MCF 10A (cell line): ENCODE results near the gene SBF2. TPM values are rescaled to one million over a fixed set of nuclear protein-coding genes. Genes with fewer than 3 reads are reported as not detected.
"Not testable (repeated sequence)": the region's sequence is repeated elsewhere in the genome, so short reads cannot be mapped to it uniquely, and the experiment has no call there.

ENCODE experiments used
- BruUV-seq: library from RNA; stranded (reverse); fragments of 400-500 nt; replicated peaks from 2 replicates; lab custom pipeline; 2021; lab: Mats Ljungman, UMichigan
- CTCF ChIA-PET: fragments of 300-600 bp; sonication (Branson Sonifier 250); formaldehyde crosslinking; extraction: SDS; loops from one replicate; lab custom pipeline; 2021; ENCODE audit warnings: antibody characterized with exemption, inconsistent platforms; lab: Yijun Ruan, JAX
- POLR2A ChIA-PET: fragments of 300-600, 350-650 bp; sonication (Branson Sonifier 250); formaldehyde crosslinking; extraction: SDS; loops from one replicate; lab custom pipeline; 2020; ENCODE audit warnings: antibody characterized with exemption, inconsistent platforms; lab: Yijun Ruan, JAX
- DNase-seq: peaks from one replicate; pipeline ENCODE4 v3.0.0-alpha.2; 2018; ENCODE audit not compliant: unreplicated experiment
- H3K27ac Mint-ChIP-seq: one replicate; pipeline ENCODE4 v1.8.0; 2022; ENCODE audit warnings: mild to moderate bottlenecking, low read depth, mixed read lengths; ENCODE audit not compliant: unreplicated experiment
- H3K27me3 Mint-ChIP-seq: one replicate; pipeline ENCODE4 v1.8.0; 2022; ENCODE audit warnings: mixed read lengths; ENCODE audit not compliant: insufficient read depth, unreplicated experiment
- H3K36me3 Mint-ChIP-seq: one replicate; pipeline ENCODE4 v1.8.0; 2022; ENCODE audit warnings: mild to moderate bottlenecking, moderate library complexity, mixed read lengths; ENCODE audit not compliant: insufficient read depth, unreplicated experiment
- H3K4me1 Mint-ChIP-seq: one replicate; pipeline ENCODE4 v1.8.0; 2022; ENCODE audit warnings: mixed read lengths; ENCODE audit not compliant: insufficient read depth, unreplicated experiment
- H3K4me3 Mint-ChIP-seq: one replicate; pipeline ENCODE4 v1.8.0; 2022; ENCODE audit warnings: mild to moderate bottlenecking, moderate library complexity, mixed read lengths; ENCODE audit not compliant: unreplicated experiment
- H3K9me3 Mint-ChIP-seq: one replicate; pipeline ENCODE4 v1.8.0; 2022; ENCODE audit warnings: mixed read lengths; ENCODE audit not compliant: unreplicated experiment
- CTCF ChIP-seq: fragments of 200-600 bp; IDR thresholded peaks from one replicate; pipeline ENCODE4 v1.8.0; 2022; ENCODE audit warnings: antibody characterized with exemption, mild to moderate bottlenecking; ENCODE audit not compliant: unreplicated experiment
- intact Hi-C: fragments of 100-400 bp; cut with micrococcal nuclease; formaldehyde crosslinking; loops from 2 replicates; pipeline ENCODE4 v1.14.1; 2022
- total RNA-seq: library from RNA; stranded (reverse); gene quantifications from 2 replicates; pipeline ENCODE4 v1.2.3, GENCODE V29; 2022

The SBF2 gene
- total RNA-seq, 1 experiment from 2014 or later: 28.3 TPM

GRCh38 chr11:10130875-10131274 is 163.1 kb downstream of the SBF2 start:
- ChIA-PET POLR2A (interaction anchor here (0.6 kb wide), 1 partner anchor 186 kb away, joined by 3 read pairs; no protein-coding TSS in a partner anchor), CTCF (no interaction called here)
- Mint-ChIP-seq H3K4me3 (no peak overlapping the region), H3K36me3 (peaks cover 6% of the 10 kb centered on the region), H3K4me1 (peaks cover 13% of the 10 kb centered on the region), H3K9me3 (peaks cover 7% of the 10 kb centered on the region), H3K27ac (no peak overlapping the region), H3K27me3 (no peaks in the 10 kb centered on the region)
- no TSS peak for BruUV-seq
- no peak for TF ChIP-seq CTCF
- DNase-seq: no peak
- intact Hi-C loops: no loop called here

- H3K27me3 Mint-ChIP-seq, intact Hi-C loops, H3K27ac Mint-ChIP-seq: not testable (repeated sequence)
Observed at GRCh38 chr11:10129184-10129583, 164.8 kb downstream of the SBF2 start.

GRCh38 chr11:10125522-10126133 is 168.4 kb downstream of the SBF2 start:
- Mint-ChIP-seq H3K9me3 (no peaks in the 10 kb centered on the region), H3K4me1 (peaks cover 39% of the 10 kb centered on the region), H3K27me3 (no peaks in the 10 kb centered on the region), H3K4me3 (no peak overlapping the region), H3K27ac (no peak overlapping the region), H3K36me3 (peaks cover 6% of the 10 kb centered on the region)
- no peak for TF ChIP-seq CTCF
- ChIA-PET POLR2A (interaction anchor here (0.6 to 4.2 kb wide), 2 partner anchors 96 to 179 kb away, joined by 3 to 42 read pairs; partner anchors contain the start of gene ADM), CTCF (no interaction called here)
- no TSS peak for BruUV-seq
- intact Hi-C loops: no loop called here
- DNase-seq: peak; percentile 18

More at GRCh38 chr11:10129184-10129583, 164.8 kb downstream of the SBF2 start:
- H3K4me3 Mint-ChIP-seq, POLR2A ChIA-PET, DNase-seq, H3K36me3 Mint-ChIP-seq, BruUV-seq, H3K9me3 Mint-ChIP-seq: not testable (repeated sequence)
- peaks cover 19% of the 10 kb centered on the region for H3K4me1 Mint-ChIP-seq
- CTCF ChIA-PET: interaction anchor here (0.6 to 0.7 kb wide), 2 partner anchors 26 to 56 kb away, joined by 3 read pairs; no protein-coding TSS in a partner anchor

- H3K36me3 Mint-ChIP-seq: no peaks in the 10 kb centered on the region
- peak; percentile 92 for DNase-seq
- peak overlapping the region; percentile 79 for H3K27ac Mint-ChIP-seq
- TF ChIP-seq CTCF: no peak
- no peaks in the 10 kb centered on the region for H3K27me3 Mint-ChIP-seq
- CTCF ChIA-PET: no interaction called here
- POLR2A ChIA-PET: interaction anchor here (0.6 to 4.2 kb wide), 20 partner anchors 12 to 1312 kb away, joined by 3 to 42 read pairs (median 4); partner anchors contain the start of gene ADM
- intact Hi-C loops: loop anchor here (5.0 kb wide), 1 partner anchor 180 kb away; no protein-coding TSS in a partner anchor
- peak overlapping the region; percentile 52 for H3K4me3 Mint-ChIP-seq
- no TSS peak for BruUV-seq
- no peaks in the 10 kb centered on the region for H3K9me3 Mint-ChIP-seq
- peaks cover 53% of the 10 kb centered on the region for H3K4me1 Mint-ChIP-seq
Observed at GRCh38 chr11:10122326-10123197, 171.5 kb downstream of the SBF2 start.
